Measurements from ENCODE around the gene NOP53.
"Not testable (repeated sequence)": the region's sequence is repeated elsewhere in the genome, so short reads cannot be mapped to it uniquely, and the experiment has no call there.

NOP53 gene

DNA sequence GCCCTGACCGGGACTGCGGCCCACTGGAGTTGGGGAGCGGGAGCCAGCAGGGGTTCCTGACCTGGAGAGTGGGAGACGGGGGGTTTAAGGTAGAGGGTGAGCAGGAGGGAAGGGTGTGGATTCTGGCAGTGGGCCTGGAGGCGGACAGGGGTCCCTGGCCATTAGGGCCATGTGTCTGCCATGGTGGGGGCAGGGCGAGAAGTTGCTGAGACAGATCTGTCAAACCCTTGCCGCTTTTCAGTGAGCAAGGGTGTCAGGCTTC is 20.9 kb downstream of the NOP53 start:
- DNase-seq (ENCODE audit: low read depth, low spot score): no peak
- ChIA-PET POLR2A (interaction anchor here (0.9 to 1.4 kb wide), 2 partner anchors 13 to 53 kb away, joined by 4 read pairs; partner anchors contain the start of gene EHD2), CTCF (interaction anchor here (0.9 to 7.1 kb wide), 12 partner anchors 9 to 330 kb away, joined by 3 to 100 read pairs (median 14); partner anchors contain the start of genes EHD2 and SELENOW)
- no peak overlapping the region for H3K4me3 ChIP-seq (ENCODE audit: low read depth, low read length)
- TF ChIP-seq, protein P1, sequence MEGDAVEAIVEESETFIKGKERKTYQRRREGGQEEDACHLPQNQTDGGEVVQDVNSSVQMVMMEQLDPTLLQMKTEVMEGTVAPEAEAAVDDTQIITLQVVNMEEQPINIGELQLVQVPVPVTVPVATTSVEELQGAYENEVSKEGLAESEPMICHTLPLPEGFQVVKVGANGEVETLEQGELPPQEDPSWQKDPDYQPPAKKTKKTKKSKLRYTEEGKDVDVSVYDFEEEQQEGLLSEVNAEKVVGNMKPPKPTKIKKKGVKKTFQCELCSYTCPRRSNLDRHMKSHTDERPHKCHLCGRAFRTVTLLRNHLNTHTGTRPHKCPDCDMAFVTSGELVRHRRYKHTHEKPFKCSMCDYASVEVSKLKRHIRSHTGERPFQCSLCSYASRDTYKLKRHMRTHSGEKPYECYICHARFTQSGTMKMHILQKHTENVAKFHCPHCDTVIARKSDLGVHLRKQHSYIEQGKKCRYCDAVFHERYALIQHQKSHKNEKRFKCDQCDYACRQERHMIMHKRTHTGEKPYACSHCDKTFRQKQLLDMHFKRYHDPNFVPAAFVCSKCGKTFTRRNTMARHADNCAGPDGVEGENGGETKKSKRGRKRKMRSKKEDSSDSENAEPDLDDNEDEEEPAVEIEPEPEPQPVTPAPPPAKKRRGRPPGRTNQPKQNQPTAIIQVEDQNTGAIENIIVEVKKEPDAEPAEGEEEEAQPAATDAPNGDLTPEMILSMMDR (IDR thresholded peaks at IDR 0.05; ENCODE audit: insufficient read depth, low read length, missing control alignments): no peak

GRCh38 chr19:47766670-47767069 is 21.3 kb downstream of the NOP53 start:
- ChIA-PET POLR2A (no interaction called here), CTCF (interaction anchor here (0.9 to 7.1 kb wide), 11 partner anchors 9 to 330 kb away, joined by 3 to 100 read pairs (median 15); partner anchors contain the start of genes EHD2 and SELENOW)
- H3K4me3 ChIP-seq (ENCODE audit: low read depth, low read length): no peak overlapping the region
- DNase-seq (ENCODE audit: low read depth, low spot score): no peak
- TF ChIP-seq, protein P1 (IDR thresholded peaks at IDR 0.05; ENCODE audit: insufficient read depth, low read length, missing control alignments): no peak

GRCh38 chr19:47767349-47767748 is 22.0 kb downstream of the NOP53 start:
- no peak for DNase-seq (ENCODE audit: low read depth, low spot score)
- ChIA-PET POLR2A (no interaction called here), CTCF (interaction anchor here (0.9 to 7.1 kb wide), 9 partner anchors 8 to 331 kb away, joined by 4 to 100 read pairs (median 20); partner anchors contain the start of genes EHD2 and SELENOW)
- no peak overlapping the region for H3K4me3 ChIP-seq (ENCODE audit: low read depth, low read length)
- TF ChIP-seq, protein P1 (IDR thresholded peaks at IDR 0.05; ENCODE audit: insufficient read depth, low read length, missing control alignments): no peak

DNA sequence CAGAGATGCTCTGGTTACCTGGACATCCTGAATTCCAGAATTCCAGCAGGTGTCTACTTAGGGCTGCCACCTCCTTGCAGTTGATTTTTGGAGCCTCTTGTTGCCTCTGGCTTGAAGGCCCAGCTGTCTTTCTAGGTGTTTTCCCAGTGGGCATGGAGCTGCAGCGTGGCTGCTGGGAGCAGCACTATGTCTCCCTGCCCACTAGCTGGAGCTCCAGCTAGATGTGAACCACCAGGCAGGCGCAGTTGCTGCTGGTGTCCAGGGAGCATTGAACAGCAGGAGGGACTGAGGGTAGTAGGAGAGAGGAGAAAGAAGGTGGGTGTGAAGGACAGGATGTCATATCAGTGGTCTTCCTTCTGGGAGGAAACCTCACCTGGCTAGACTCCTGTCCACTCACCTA is 23.3 kb downstream of the NOP53 start:
- TF ChIP-seq, protein P1 (IDR thresholded peaks at IDR 0.05; ENCODE audit: insufficient read depth, low read length, missing control alignments): peak; percentile 10
- POLR2A ChIA-PET: interaction anchor here (0.6 kb wide), 1 partner anchor 26 kb away, joined by 3 read pairs; no protein-coding TSS in a partner anchor
- DNase-seq (ENCODE audit: low read depth, low spot score): no peak
- CTCF ChIA-PET: interaction anchor here (3.8 to 7.1 kb wide), 4 partner anchors 11 to 61 kb away, joined by 14 to 100 read pairs (median 60); partner anchors contain the start of genes EHD2 and SELENOW
- H3K4me3 ChIP-seq (ENCODE audit: low read depth, low read length): no peak overlapping the region

- TF ChIP-seq, protein P1 (IDR thresholded peaks at IDR 0.05; ENCODE audit: insufficient read depth, low read length, missing control alignments): no peak
- no peak overlapping the region for H3K4me3 ChIP-seq (ENCODE audit: low read depth, low read length)
- CTCF ChIA-PET: no interaction called here
- DNase-seq (ENCODE audit: low read depth, low spot score): no peak
- POLR2A ChIA-PET: interaction anchor here (0.6 kb wide), 1 partner anchor 26 kb away, joined by 3 read pairs; no protein-coding TSS in a partner anchor
Measured at GRCh38 chr19:47769534-47769933, 24.2 kb downstream of the NOP53 start.

- DNase-seq (ENCODE audit: low read depth, low spot score); H3K4me3 ChIP-seq (ENCODE audit: low read depth, low read length); POLR2A ChIA-PET: not testable (repeated sequence)
- CTCF ChIA-PET: interaction anchor here (0.9 kb wide), 1 partner anchor 10 kb away, joined by 3 read pairs; no protein-coding TSS in a partner anchor
Measured at GRCh38 chr19:47771291-47771690, 25.9 kb downstream of the NOP53 start.

GRCh38 chr19:47776568-47776967 is 31.2 kb downstream of the NOP53 start:
- no peak for DNase-seq (ENCODE audit: low read depth, low spot score)
- no peak overlapping the region for H3K4me3 ChIP-seq (ENCODE audit: low read depth, low read length)
- ChIA-PET POLR2A (no interaction called here), CTCF (interaction anchor here (1.1 to 9.6 kb wide), 3 partner anchors 10 to 64 kb away, joined by 3 to 63 read pairs (median 12); no protein-coding TSS in a partner anchor)
- TF ChIP-seq, protein P1 (IDR thresholded peaks at IDR 0.05; ENCODE audit: insufficient read depth, low read length, missing control alignments): no peak

GRCh38 chr19:47777245-47778048 is 32.1 kb downstream of the NOP53 start:
- DNase-seq (ENCODE audit: low read depth, low spot score): not testable (repeated sequence)
- peak overlapping the region; percentile 96 for H3K4me3 ChIP-seq (ENCODE audit: low read depth, low read length)
- POLR2A ChIA-PET: interaction anchor here (0.6 to 1.0 kb wide), 3 partner anchors 12 to 337 kb away, joined by 3 to 4 read pairs (median 3); no protein-coding TSS in a partner anchor
- CTCF ChIA-PET: interaction anchor here (2.8 to 9.6 kb wide), 2 partner anchors 11 to 13 kb away, joined by 12 to 63 read pairs; no protein-coding TSS in a partner anchor

Measured in AG04449 (cell line).